GM18520 (cell line): ENCODE data around the gene ACSL4.
"Not testable (repeated sequence)": the region's sequence is repeated elsewhere in the genome, so short reads cannot be mapped to it uniquely, and the experiment has no call there.

Experiments used
- ATAC-seq: cut with Tn5 transposase; IDR thresholded peaks from one replicate; pipeline ENCODE4 v1.9.1; 2021; ENCODE audit not compliant: unreplicated experiment

Gene ACSL4

GRCh38 chrX:109732017-109732801 lies 848 bp downstream of the ACSL4 start:
- ATAC-seq: no peak

- ATAC-seq: no peak
Observed at GRCh38 chrX:109728173-109728535, 4.9 kb downstream of the ACSL4 start.

- ATAC-seq: not testable (repeated sequence)
Observed at GRCh38 chrX:109724971-109725370, 8.1 kb downstream of the ACSL4 start.

- no peak for ATAC-seq
Observed at GRCh38 chrX:109720947-109721346, 12.1 kb downstream of the ACSL4 start.

GRCh38 chrX:109719264-109719663 lies 13.8 kb downstream of the ACSL4 start:
- no peak for ATAC-seq

- ATAC-seq: no peak
Observed at GRCh38 chrX:109716431-109717028, 16.5 kb downstream of the ACSL4 start.

GRCh38 chrX:109714340-109714958 lies 18.6 kb downstream of the ACSL4 start:
- no peak for ATAC-seq

GRCh38 chrX:109710181-109710580 lies 22.9 kb downstream of the ACSL4 start:
- no peak for ATAC-seq

GRCh38 chrX:109709129-109709631 lies 23.9 kb downstream of the ACSL4 start:
- peak; percentile 35 for ATAC-seq

- ATAC-seq: no peak
Observed at GRCh38 chrX:109707720-109708119, 25.3 kb downstream of the ACSL4 start.

GRCh38 chrX:109707319-109707718 lies 25.7 kb downstream of the ACSL4 start:
- no peak for ATAC-seq

- ATAC-seq: peak; percentile 73
Observed at GRCh38 chrX:109704563-109704962, 28.5 kb downstream of the ACSL4 start.

- ATAC-seq: no peak
Observed at GRCh38 chrX:109697855-109698254, 35.2 kb downstream of the ACSL4 start.

GRCh38 chrX:109696146-109696740 lies 36.8 kb downstream of the ACSL4 start:
- ATAC-seq: no peak

GRCh38 chrX:109695637-109696036 lies 37.4 kb downstream of the ACSL4 start:
- ATAC-seq: no peak

- ATAC-seq: no peak
Observed at GRCh38 chrX:109691752-109692151, 41.3 kb downstream of the ACSL4 start.

GRCh38 chrX:109691277-109691676 lies 41.8 kb downstream of the ACSL4 start:
- ATAC-seq: no peak

GRCh38 chrX:109687903-109688302 lies 45.2 kb downstream of the ACSL4 start:
- ATAC-seq: no peak

- ATAC-seq: peak; percentile 50
Observed at GRCh38 chrX:109685656-109686078, 47.4 kb downstream of the ACSL4 start.

- no peak for ATAC-seq
Observed at GRCh38 chrX:109684136-109684535, 48.9 kb downstream of the ACSL4 start.

- ATAC-seq: no peak
Observed at GRCh38 chrX:109681475-109682081, 51.5 kb downstream of the ACSL4 start.
